ENCODE measurements around the gene PPM1K. TPM values are rescaled to one million over a fixed set of nuclear protein-coding genes. Genes with fewer than 3 reads are reported as not detected.
A peak's percentile ranks its signal among the peaks of the same experiment; 100 is the strongest.

The PPM1K gene
- total RNA-seq, 4 donors from 2014 or later = 28.4 to 66.5 (median 46.2) TPM

DNA sequence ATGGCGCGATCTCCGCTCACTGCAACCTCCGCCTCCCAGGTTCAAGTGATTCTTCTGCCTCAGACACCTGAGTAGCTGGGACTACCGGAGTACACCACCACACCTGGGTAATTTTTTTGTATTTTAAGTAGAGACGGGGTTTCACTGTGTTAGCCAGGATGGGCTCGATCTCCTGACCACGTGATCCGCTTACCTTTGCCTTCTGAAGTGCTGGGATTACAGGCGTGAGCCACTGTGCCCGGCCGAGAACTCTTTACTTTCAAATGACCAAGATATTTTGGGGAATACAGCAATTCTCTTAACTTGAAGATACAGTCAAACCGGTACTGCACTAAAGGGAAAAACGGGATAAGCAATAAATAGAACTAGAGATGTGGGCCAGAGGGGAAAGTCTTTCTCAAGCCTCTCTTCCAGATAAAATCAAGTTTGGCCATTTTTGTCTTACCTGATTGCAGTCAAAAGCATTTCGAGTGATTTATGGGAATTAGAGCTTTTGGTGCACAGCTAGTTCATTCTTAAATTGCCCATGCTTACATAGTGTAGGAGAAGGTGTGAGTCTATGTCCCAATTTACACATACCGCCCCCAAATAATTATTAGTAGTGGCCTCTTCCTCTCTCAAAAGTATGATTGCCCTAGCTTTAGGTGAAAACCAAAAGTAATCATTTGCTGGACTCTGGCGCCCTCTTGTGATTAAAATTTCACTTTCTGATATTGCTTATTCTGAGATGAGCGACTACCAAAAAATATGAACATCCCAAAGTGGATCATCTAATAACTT, 72.7 kb downstream of the PPM1K start:
- Histone ChIP-seq H3K36me3 (no peaks in the 10 kb centered on the region), H3K4me1 (peaks cover 0 to 3% of the 10 kb centered on the region in 2 donors), H3K4me3 (replicated peaks in 1 of 3) (no peak overlapping the region), H3K27ac (no peak overlapping the region), H3K9me3 (no peaks in the 10 kb centered on the region), H3K27me3 (no peaks in the 10 kb centered on the region)
- intact Hi-C loops (cut with DNase I) = loop anchor here (2.0 to 10.0 kb wide), 3 partner anchors 177 to 537 kb away; no protein-coding TSS in a partner anchor
- 53 to 57% methylated on average over 18 of the region's 18 CpGs for WGBS, 2 donors
- peak; percentile 14 to 23 for DNase-seq
- TF ChIP-seq POLR2A (IDR thresholded peaks at IDR 0.05) = no peak
- TF ChIP-seq, protein P1, sequence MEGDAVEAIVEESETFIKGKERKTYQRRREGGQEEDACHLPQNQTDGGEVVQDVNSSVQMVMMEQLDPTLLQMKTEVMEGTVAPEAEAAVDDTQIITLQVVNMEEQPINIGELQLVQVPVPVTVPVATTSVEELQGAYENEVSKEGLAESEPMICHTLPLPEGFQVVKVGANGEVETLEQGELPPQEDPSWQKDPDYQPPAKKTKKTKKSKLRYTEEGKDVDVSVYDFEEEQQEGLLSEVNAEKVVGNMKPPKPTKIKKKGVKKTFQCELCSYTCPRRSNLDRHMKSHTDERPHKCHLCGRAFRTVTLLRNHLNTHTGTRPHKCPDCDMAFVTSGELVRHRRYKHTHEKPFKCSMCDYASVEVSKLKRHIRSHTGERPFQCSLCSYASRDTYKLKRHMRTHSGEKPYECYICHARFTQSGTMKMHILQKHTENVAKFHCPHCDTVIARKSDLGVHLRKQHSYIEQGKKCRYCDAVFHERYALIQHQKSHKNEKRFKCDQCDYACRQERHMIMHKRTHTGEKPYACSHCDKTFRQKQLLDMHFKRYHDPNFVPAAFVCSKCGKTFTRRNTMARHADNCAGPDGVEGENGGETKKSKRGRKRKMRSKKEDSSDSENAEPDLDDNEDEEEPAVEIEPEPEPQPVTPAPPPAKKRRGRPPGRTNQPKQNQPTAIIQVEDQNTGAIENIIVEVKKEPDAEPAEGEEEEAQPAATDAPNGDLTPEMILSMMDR (IDR thresholded peaks at IDR 0.05) = peak in 5 of 6 experiments; percentile 53 to 87 (median 70)

GRCh38 chr4:88208156-88208555, 76.2 kb downstream of the PPM1K start:
- DNase-seq = no peak
- 67 to 82% methylated on average over 4 of the region's 4 CpGs for WGBS, 2 donors
- H3K36me3 ChIP-seq = no peaks in the 10 kb centered on the region
- no peak for TF ChIP-seq POLR2A (IDR thresholded peaks at IDR 0.05)
- TF ChIP-seq, protein P1 (IDR thresholded peaks at IDR 0.05) = no peak
- no peaks in the 10 kb centered on the region for H3K27me3 ChIP-seq
- H3K27ac ChIP-seq = no peak overlapping the region
- no peaks in the 10 kb centered on the region for H3K9me3 ChIP-seq
- intact Hi-C loops (cut with DNase I) = no loop called here
- H3K4me1 ChIP-seq = peaks cover 0 to 3% of the 10 kb centered on the region in 2 donors
- H3K4me3 ChIP-seq (replicated peaks in 1 of 3) = no peak overlapping the region

Small RNA genes within 50 kb of the gene (small RNA-seq; reads per million reads assigned to genes)
- not detected for gene RF00019
- not detected for gene RNU6-1298P

Other genes with a start within 250 kb of the PPM1K start
- gene ABCG2, start 125.9 kb downstream of the PPM1K start, total RNA-seq = 10 to 100 TPM in 2 of 4 donors, 1 to 10 TPM in 2; 3.9 to 26.3 (median 9.4) TPM
- 10 to 100 TPM in 2 of 4 donors, 1 to 10 TPM in 2; 6.7 to 14.0 (median 9.6) TPM for gene HERC6, start 94.3 kb upstream of the PPM1K start, total RNA-seq
- gene HERC5, start 172.6 kb upstream of the PPM1K start, total RNA-seq = 1 to 10 TPM; 8.1 to 9.7 (median 8.7) TPM
- gene PYURF, start 239.2 kb upstream of the PPM1K start, total RNA-seq = 100 to 1,000 TPM in 2 of 4 donors, 10 to 100 TPM in 2; 84.7 to 154 (median 98.0) TPM